Measurements from ENCODE around the gene NUP160. TPM values are rescaled to one million over a fixed set of nuclear protein-coding genes. Genes with fewer than 3 reads are reported as not detected.
A peak's percentile ranks its signal among the peaks of the same experiment; 100 is the strongest.
"Not testable (repeated sequence)": the region's sequence is repeated elsewhere in the genome, so short reads cannot be mapped to it uniquely, and the experiment has no call there.

The NUP160 gene
- total RNA-seq, 4 donors from 2014 or later: 21.8 to 40.2 (median 30.7) TPM

DNA sequence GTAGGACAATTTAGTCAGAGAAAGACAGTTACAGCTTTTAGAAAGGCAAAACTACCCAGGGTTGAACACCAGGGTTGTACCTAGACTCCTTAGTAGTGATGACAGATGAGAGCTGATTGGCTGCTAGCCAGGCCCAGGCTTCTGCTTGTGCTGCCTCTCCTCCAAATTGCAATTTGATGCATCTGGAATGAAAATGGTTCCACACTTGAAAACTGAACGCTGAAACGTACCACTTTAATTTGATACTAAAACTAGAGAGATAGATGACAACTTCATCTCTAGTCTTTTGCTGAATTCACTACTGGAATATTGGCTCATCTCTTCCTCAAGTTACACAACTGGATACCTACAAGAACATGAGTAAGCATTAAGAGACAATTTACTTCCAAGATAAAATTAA is 61.8 kb downstream of the NUP160 start:
- ATAC-seq (ENCODE audit: low FRiP score) (peak; percentile 69), DNase-seq (ENCODE audit: low spot score) (no peak)
- TF ChIP-seq, protein P1, sequence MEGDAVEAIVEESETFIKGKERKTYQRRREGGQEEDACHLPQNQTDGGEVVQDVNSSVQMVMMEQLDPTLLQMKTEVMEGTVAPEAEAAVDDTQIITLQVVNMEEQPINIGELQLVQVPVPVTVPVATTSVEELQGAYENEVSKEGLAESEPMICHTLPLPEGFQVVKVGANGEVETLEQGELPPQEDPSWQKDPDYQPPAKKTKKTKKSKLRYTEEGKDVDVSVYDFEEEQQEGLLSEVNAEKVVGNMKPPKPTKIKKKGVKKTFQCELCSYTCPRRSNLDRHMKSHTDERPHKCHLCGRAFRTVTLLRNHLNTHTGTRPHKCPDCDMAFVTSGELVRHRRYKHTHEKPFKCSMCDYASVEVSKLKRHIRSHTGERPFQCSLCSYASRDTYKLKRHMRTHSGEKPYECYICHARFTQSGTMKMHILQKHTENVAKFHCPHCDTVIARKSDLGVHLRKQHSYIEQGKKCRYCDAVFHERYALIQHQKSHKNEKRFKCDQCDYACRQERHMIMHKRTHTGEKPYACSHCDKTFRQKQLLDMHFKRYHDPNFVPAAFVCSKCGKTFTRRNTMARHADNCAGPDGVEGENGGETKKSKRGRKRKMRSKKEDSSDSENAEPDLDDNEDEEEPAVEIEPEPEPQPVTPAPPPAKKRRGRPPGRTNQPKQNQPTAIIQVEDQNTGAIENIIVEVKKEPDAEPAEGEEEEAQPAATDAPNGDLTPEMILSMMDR (IDR thresholded peaks at IDR 0.05): no peak

DNA sequence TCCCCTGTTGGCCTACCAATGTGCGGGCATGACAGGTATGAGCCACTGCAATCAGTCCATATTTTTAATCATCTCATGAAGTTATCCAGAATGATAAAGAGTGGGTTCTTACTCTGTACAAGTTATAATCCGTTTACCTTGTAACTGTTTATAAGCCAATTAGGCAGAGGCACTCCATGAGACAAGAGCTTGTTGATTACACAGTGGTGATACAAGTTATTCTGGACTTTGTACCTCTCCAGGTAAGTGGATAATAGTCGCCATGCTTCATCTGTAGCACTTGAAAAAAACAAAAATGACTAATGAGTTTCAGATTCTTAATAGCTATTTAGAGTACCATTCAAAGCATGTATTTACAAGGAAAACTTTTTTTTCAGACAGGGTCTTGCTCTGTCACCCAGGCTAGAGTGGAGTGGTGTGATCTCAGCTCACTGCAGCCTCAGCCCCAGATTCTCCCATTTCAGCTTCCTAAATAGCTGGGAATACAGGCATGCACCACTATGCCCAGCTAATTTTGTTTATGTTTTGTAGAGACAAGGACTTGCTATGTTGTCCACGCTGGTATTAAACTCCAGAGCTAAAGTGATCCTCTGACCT is 63.3 kb downstream of the NUP160 start:
- no peak for DNase-seq (ENCODE audit: low spot score)
- TF ChIP-seq, protein P1 (IDR thresholded peaks at IDR 0.05): no peak
- ATAC-seq (ENCODE audit: low FRiP score): no peak

DNA sequence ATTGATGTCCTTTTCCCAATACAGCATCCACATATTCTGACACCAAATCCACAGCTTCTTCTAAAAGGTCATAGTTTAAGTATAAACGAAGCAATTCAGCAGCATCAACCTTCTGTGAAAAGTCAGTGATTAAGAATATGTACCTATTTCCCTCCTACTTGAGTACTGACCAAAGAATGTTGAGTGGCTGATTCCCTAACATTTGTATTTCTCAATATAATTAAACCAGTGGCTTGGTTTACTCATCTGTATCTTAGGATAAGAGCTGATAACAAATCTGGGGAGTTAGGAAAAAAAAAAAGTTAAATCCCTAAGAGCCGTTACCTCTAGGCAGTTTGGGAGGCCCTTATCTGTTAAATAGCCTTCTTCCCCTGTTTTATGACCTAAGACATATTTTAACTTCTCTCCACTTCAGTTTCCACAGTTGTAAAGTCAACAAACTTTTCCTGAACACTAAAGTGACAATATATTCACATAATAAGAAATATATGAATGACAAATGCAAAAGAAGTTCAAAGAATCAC is 65.0 kb downstream of the NUP160 start:
- TF ChIP-seq, protein P1 (IDR thresholded peaks at IDR 0.05): no peak
- ATAC-seq (ENCODE audit: low FRiP score): no peak

DNA sequence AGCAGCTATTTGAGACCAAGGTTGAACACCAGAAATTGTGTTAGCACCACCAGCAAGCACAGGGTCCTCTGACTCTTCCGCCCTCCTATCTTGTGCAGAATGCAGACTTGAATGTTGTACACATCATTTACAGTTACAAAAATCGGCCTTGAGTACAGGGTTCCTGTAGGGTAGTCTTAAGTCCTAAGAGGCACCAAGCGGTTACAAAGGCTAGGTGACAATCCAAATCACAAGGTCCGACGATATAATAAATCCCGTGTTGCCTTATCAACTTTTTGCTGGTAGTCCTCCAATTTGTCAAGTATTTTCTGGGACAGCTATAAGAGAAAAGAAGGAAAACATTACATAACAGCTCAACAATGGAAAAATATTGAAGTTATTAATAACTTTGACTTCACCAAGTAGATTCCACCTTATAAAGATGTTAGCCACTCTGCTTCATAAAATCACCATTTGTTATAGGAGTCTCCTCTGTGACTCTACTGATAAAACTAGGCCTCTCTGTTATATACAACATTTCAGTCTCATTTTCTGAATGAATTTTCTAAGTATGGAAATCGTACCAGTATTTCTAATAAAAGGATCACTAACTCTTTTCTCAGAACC is 69.2 kb downstream of the NUP160 start:
- DNase-seq (ENCODE audit: low spot score) (no peak), ATAC-seq (ENCODE audit: low FRiP score) (no peak)
- TF ChIP-seq, protein P1 (IDR thresholded peaks at IDR 0.05): no peak

More for the DNA sequence above, 65.0 kb downstream of the NUP160 start:
- DNase-seq (ENCODE audit: low spot score): no peak

DNA sequence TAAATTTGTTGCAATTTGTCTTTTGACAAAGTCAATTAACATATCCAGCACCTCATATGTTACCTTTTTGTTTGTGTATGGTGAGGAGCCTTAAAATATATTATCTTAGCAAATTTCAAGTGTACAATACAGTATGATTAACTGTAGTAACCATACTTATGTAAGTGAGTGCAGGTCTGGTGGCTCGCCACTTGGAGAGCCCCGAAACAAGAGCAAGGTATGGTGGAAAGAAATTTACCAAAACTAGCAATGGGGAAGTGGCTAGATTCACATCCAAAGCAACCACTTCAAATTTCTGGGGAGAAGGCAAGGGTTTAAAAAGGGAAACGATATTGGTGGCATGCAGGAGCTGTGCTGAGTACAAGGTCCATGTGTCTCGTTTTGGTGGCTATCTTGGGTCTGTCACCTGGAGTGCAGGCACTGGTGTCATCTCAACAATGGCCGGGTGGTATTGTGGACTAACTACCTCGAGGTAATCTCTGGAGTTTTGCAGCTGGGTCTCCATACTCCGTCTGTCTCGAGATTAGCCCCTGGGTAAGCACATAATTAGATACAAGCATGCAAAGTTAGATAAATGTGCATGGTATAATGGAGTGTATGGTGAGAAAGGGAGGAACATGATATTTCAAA is 72.8 kb downstream of the NUP160 start:
- ATAC-seq (ENCODE audit: low FRiP score): no peak
- TF ChIP-seq, protein P1 (IDR thresholded peaks at IDR 0.05): no peak
- no peak for DNase-seq (ENCODE audit: low spot score)

DNA sequence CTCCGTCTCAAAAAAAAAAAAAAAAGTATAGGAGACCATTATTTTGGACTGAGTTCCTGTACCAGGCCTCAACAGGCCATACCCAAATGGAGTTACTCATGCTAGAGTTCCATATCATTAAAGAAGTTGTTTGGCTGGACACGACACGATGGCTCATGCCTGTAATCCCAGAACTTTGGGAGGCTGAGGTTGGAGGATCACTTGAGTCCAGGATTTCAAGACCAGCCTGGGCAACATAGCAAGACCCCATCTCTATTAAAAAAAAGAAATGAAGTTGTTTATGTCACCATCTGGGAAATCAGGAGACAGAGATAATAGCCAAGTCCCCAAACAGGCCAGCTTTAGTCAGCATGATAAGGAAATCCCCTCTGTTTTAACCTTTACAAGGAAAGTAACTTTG is 74.3 kb downstream of the NUP160 start:
- ATAC-seq (ENCODE audit: low FRiP score): no peak

DNA sequence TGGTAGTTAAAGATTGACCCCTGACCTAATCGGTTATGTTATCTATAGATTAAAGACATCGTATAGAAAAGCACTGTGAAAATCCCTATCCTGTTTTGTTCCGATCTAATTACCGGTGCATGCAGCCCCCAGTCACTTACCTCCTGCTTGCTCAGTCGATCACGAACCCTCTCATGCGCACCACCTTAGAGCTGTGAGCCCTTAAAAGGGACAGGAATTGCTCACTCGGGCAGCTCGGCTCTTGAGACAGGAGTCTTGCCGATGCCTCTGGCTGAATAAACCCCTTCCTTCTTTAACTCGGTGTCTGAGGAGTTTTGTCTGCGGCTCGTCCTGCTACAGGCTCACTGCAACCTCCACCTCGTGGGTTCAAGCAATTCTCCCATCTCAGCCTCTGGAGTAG is 78.6 kb downstream of the NUP160 start:
- DNase-seq (ENCODE audit: low spot score); ATAC-seq (ENCODE audit: low FRiP score): not testable (repeated sequence)

More for the DNA sequence above, 74.3 kb downstream of the NUP160 start:
- no peak for DNase-seq (ENCODE audit: low spot score)
- TF ChIP-seq, protein P1 (IDR thresholded peaks at IDR 0.05): no peak

All from omental fat pad (tissue), 4 donors.